Sigmoid colon (tissue), 4 donors: ENCODE data around the gene STAG1.

ENCODE experiments used
- CTCF ChIP-seq, 4 experiments: fragments of 450-650 bp in 3 of 4; fragments of 200-600 bp in 1 of 4; IDR thresholded peaks; one replicate each; pipeline ENCODE4 v1.5.1; 2016 to 2019; ENCODE audit warnings: antibody characterized with exemption in 4 of 4, mild to moderate bottlenecking in 3 of 4, moderate library complexity in 2 of 4
- EP300 ChIP-seq, 4 donors: sonication (generic); formaldehyde crosslinking; IDR thresholded peaks; one replicate each; pipeline ENCODE4 v1.6.1; 2017; ENCODE audit warnings: antibody characterized with exemption in 4 of 4
- POLR2A ChIP-seq, 2 donors: fragments of 450-650 bp; IDR thresholded peaks; one replicate each; pipeline ENCODE4 v1.6.1; 2016; ENCODE audit warnings: antibody characterized with exemption in 2 of 2, mild to moderate bottlenecking in 2 of 2, moderate library complexity in 2 of 2
- POLR2AphosphoS5 ChIP-seq, 4 donors: sonication (generic); formaldehyde crosslinking; IDR thresholded peaks; one replicate each; pipeline ENCODE4 v1.6.1; 2017; ENCODE audit warnings: antibody characterized with exemption in 4 of 4

- no peak for TF ChIP-seq EP300 (IDR thresholded peaks at IDR 0.05)
- TF ChIP-seq CTCF (IDR thresholded peaks at IDR 0.05) = no peak
- no peak for TF ChIP-seq POLR2A (IDR thresholded peaks at IDR 0.05)
- no peak for TF ChIP-seq POLR2AphosphoS5 (IDR thresholded peaks at IDR 0.05)
Observed at GRCh38 chr3:136396916-136397315, 355.3 kb downstream of the STAG1 start.
